RPMI8226 (cell line): ENCODE results near the gene SGCA.

ENCODE experiments used
- DNase-seq: peaks from one replicate; pipeline ENCODE4 v3.0.0-alpha.2; 2015

SGCA gene

GRCh38 chr17:50211249-50212120 is 45.7 kb downstream of the SGCA start:
- no peak for DNase-seq

DNA sequence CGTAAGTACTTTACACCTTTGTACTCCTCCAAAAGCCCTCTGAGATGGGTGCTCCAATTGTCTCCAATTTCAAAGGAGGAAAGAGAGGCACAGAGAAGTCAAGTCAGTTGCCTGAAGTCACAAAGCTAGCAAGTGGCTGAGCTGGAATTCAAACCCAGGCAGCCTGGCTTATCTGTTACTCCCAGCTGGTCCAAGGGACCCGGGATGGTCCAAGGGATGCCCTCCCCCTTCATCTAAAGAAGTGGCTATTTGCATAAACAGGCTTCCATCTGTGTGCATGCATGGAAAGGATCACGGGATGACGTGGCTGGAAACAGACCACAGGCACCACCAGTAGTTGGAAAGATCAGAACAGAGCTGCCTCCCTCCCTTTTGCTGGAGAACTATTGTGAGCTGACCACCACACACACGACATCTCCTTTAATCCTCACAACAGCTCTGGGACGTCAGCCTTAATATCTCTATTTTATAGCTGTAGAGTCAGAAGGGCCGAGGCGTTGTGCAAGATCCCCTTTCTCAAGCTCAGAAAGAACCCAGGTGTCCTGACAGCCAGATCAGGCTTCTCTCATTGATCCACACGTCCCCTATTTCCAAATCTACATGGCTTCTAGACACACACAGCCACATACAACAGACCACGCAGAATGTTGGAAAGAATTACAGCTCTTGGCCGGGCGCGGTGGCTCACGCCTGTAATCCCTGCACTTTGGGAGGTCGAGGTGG is 46.5 kb downstream of the SGCA start:
- DNase-seq, result no peak

GRCh38 chr17:50213026-50214022 is 47.5 kb downstream of the SGCA start:
- DNase-seq, result no peak

DNA sequence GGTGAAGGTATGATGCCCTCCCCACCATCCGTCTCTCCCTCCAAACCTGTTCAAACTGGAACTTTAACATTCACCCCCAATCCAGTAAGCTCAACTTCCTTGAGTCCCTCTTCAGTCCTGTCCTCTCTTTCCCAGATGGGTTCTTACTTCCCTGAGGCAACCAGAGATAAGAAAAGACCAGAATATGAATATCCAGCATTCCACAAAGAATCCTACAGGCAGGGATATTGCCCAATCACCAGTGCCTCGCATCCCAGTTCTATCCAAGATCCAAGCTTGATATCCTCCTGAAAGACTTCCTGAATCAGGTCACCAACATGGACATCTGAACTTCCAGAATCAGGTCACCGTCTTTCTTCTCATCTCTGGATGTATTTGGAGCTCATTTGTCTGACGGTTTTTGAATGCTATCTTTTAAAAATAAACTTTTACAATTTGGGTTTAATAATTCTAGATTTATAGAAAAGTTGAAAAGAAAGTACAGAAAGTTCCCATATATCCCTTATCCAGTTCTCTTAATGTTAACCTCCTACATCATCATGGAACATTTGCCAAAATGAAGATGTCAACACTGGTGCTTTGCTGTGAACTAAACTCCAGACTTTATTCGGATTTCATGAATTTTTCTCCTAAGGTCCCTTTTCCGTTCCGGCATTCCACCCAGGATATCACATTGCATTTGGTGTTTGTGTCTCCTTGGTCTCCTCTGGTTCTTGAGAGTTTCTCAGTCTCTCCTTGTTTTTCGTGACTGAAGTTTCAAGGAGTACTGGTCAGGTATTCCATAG is 49.4 kb downstream of the SGCA start:
- DNase-seq, result no peak

- no peak for DNase-seq
Measured at GRCh38 chr17:50217591-50217990, 51.8 kb downstream of the SGCA start.

DNA sequence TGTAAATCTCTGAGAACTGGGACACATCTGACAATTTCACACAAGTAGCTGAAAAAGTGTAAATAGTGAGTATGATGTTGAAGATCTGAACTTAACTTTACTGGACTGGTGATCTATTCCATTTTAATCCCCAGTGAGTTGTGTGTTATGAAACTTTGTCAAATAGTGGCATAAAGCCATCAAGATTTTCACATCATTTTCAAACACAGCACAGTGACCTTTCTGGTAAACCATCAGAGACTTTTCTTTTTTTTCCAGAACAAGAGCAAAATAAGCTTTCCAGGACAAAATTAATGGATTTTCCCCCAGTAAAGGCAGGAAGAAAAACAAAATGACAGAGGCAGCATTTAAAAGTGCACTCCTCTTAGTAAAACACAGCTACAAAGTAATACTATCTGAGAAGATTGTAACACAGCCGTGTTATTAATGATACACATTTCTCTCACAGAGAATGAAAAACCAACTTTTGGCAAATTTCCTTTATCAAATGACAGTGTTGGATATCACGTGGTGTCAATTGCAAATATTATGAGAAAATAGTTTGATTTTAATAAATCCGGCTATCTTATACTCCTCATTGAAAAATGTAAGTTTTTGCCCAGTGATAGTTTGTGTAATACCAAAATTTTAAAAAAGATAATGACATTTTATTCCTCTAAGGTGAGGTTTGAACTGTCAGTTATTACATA is 52.4 kb downstream of the SGCA start:
- no peak for DNase-seq

GRCh38 chr17:50218771-50219315 is 53.0 kb downstream of the SGCA start:
- DNase-seq, result no peak

- DNase-seq, result no peak
Measured at GRCh38 chr17:50219342-50219741, 53.5 kb downstream of the SGCA start.

- no peak for DNase-seq
Measured at GRCh38 chr17:50219939-50220465, 54.2 kb downstream of the SGCA start.

GRCh38 chr17:50220811-50221210 is 55.0 kb downstream of the SGCA start:
- no peak for DNase-seq

- peak; percentile 33 for DNase-seq
Measured at GRCh38 chr17:50221266-50221863, 55.6 kb downstream of the SGCA start.

DNA sequence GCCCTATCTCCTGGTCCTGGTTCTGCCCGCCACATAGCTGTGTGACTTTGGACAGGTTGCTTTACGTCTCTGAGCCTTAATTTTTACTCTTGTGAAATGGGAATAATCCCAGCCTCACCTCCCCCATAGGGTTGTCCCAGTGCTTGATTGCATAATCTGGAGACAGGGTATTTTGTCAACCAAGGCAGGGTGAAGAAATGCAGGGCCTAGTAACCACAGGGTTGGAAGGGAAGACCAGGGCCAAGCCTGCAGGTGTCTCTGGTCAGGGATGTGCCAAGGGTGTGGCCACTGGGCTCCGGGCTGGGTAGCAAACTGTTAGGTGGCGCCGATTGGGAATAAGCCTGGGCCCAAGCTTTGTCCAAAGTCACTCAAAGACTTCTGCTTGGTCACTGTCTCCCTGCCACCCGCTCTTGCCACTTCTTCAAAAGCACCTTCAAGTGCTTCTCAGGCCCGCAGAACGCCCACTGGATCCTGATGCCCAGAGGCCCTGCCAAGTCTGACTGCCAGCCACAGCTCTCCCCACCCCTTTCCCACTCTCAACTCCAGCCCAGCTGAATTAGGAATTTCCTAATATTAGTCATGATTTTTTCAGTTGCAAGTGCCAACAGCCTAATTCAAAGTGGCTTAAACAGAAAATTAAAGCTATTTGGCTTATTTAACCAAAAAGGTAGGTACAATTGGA is 56.2 kb downstream of the SGCA start:
- no peak for DNase-seq

DNA sequence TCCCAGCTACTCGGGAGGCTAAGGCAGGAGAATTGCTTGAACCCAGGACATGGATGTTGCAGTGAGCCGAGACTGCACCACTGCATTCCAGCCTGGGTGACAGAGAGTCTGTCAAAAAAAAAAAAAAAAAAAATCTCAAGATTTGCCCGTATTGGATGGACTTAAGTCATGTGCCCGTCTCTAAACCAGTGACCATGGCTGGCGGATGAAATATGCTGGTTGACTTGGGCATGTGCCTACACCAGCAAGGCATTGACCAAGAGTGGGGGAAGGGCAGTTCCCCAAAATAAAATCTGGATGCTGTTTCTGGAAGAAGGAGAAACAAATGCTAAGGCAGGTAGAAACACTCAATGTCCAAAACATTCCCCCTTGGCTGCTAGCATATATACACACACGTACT is 57.1 kb downstream of the SGCA start:
- DNase-seq, result no peak
